HepG2 (cell line): Measurements from ENCODE around the gene AUNIP. TPM values are rescaled to one million over a fixed set of nuclear protein-coding genes. Genes with fewer than 3 reads are reported as not detected.

ENCODE experiments used
- ARNTL ChIP-seq: sonication (generic); formaldehyde crosslinking; IDR thresholded peaks from 2 replicates; pipeline ENCODE4 v1.4.0; 2020; ENCODE audit warnings: mild to moderate bottlenecking, missing genetic modification reagents
- CBX1 ChIP-seq: IDR thresholded peaks from one replicate; pipeline ENCODE4 v1.6.1; 2016; ENCODE audit warnings: antibody characterized with exemption, low read depth
- FOXC1 ChIP-seq: sonication (generic); formaldehyde crosslinking; IDR thresholded peaks from 2 replicates; pipeline ENCODE4 v1.8.0; 2022; ENCODE audit warnings: mild to moderate bottlenecking, missing genetic modification reagents, borderline replicate concordance
- FOXK2 ChIP-seq: fragments of 450-650 bp; IDR thresholded peaks from 2 replicates; pipeline ENCODE4 v1.6.1; 2016
- MED13 ChIP-seq: sonication (generic); formaldehyde crosslinking; IDR thresholded peaks from 2 replicates; pipeline ENCODE4 v1.5.0; 2020; ENCODE audit warnings: missing genetic modification reagents
- REL ChIP-seq: sonication (generic); formaldehyde crosslinking; conservative IDR thresholded peaks from 2 replicates; pipeline ENCODE4 v1.8.0; 2022; ENCODE audit warnings: mild to moderate bottlenecking, missing genetic modification reagents, moderate library complexity
- TARDBP ChIP-seq: sonication (generic); formaldehyde crosslinking; IDR thresholded peaks from 2 replicates; pipeline ENCODE4 v1.8.0; 2022; ENCODE audit warnings: mild to moderate bottlenecking, missing genetic modification reagents
- TCF12 ChIP-seq, 2 experiments: fragments of 450-650 bp in 1 of 2; sonication (generic) in 1 of 2; formaldehyde crosslinking in 1 of 2; IDR thresholded peaks; 2 replicates each; pipeline versions ENCODE4 v1.6.1 to v1.8.0; 2017 to 2022; ENCODE audit warnings: antibody characterized with exemption in 1 of 2, mild to moderate bottlenecking in 1 of 2, missing genetic modification reagents in 1 of 2, moderate library complexity in 1 of 2
- TCF7L2 ChIP-seq: IDR thresholded peaks from 2 replicates; pipeline ENCODE4 v1.6.1; 2011; ENCODE audit warnings: mild to moderate bottlenecking, low read depth, low read length, moderate library complexity
- WIZ ChIP-seq: sonication (generic); formaldehyde crosslinking; IDR thresholded peaks from 2 replicates; pipeline ENCODE4 v1.5.1; 2020; ENCODE audit warnings: mild to moderate bottlenecking, missing genetic modification reagents
- ZFP36L1 ChIP-seq: sonication (generic); formaldehyde crosslinking; IDR thresholded peaks from 2 replicates; pipeline ENCODE4 v1.8.0; 2022; ENCODE audit warnings: mild to moderate bottlenecking, missing genetic modification reagents, moderate library complexity
- ZFY ChIP-seq: sonication (generic); formaldehyde crosslinking; IDR thresholded peaks from 2 replicates; pipeline ENCODE4 v1.4.0; 2020; ENCODE audit warnings: missing genetic modification reagents
- ZMYM4 ChIP-seq: sonication (generic); formaldehyde crosslinking; IDR thresholded peaks from 2 replicates; pipeline ENCODE4 v1.8.1; 2023; ENCODE audit warnings: mild to moderate bottlenecking, missing genetic modification reagents
- ZNF329 ChIP-seq: sonication (generic); formaldehyde crosslinking; IDR thresholded peaks from 2 replicates; pipeline ENCODE4 v1.9.0; 2021; ENCODE audit warnings: low read depth, mild to moderate bottlenecking, missing genetic modification reagents
- ZNF335 ChIP-seq: sonication (generic); formaldehyde crosslinking; IDR thresholded peaks from 2 replicates; pipeline ENCODE4 v1.4.0; 2020; ENCODE audit warnings: missing genetic modification reagents
- ZNF33B ChIP-seq: sonication (generic); formaldehyde crosslinking; IDR thresholded peaks from 2 replicates; pipeline ENCODE4 v1.5.1; 2020; ENCODE audit warnings: mild to moderate bottlenecking, missing genetic modification reagents
- ZNF570 ChIP-seq: sonication (generic); formaldehyde crosslinking; IDR thresholded peaks from 2 replicates; pipeline ENCODE4 v1.4.0; 2020; ENCODE audit warnings: mild to moderate bottlenecking, missing genetic modification reagents, borderline replicate concordance
- ZNF589 ChIP-seq: sonication (generic); formaldehyde crosslinking; conservative IDR thresholded peaks from 2 replicates; pipeline ENCODE4 v1.8.0; 2022; ENCODE audit warnings: mild to moderate bottlenecking, moderate library complexity, missing genetic modification reagents
- ZNF615 ChIP-seq: sonication (generic); formaldehyde crosslinking; IDR thresholded peaks from 2 replicates; pipeline ENCODE4 v1.5.0; 2020; ENCODE audit warnings: mild to moderate bottlenecking, missing genetic modification reagents, borderline replicate concordance
- ZNF713 ChIP-seq: sonication (generic); formaldehyde crosslinking; IDR thresholded peaks from 2 replicates; pipeline ENCODE4 v1.4.0; 2020; ENCODE audit warnings: mild to moderate bottlenecking, missing genetic modification reagents
- polyA plus RNA-seq, 8 experiments: library from polyadenylated mRNA; depleted of rRNA in 3 of 8; stranded (reverse) in 7 of 8; unstranded in 1 of 8; fragments of >200 nt; fragmentation: Illumina TruSeq in 4 of 8; extraction: Trizol in 4 of 8; gene quantifications; 2 replicates each; pipeline versions ENCODE4 v1.2.1 to v1.2.3, GENCODE V29; 2011 to 2016; ENCODE audit warnings: low read depth in 4 of 8, missing spikeins in 1 of 8, mixed read lengths in 1 of 8; ENCODE audit not compliant: insufficient read depth in 1 of 8
- total RNA-seq, 5 experiments: library from RNA; depleted of rRNA; stranded (reverse); fragments of >200 nt; fragmentation: Illumina TruSeq; extraction: Trizol; gene quantifications; 2 replicates each; pipeline ENCODE4 v1.2.3, GENCODE V29; 2016; ENCODE audit warnings: low read depth in 1 of 5
- TF ChIP-seq, protein P1 (sequence below): sonication (generic); formaldehyde crosslinking; IDR thresholded peaks from 2 replicates; pipeline ENCODE4 v1.8.1; 2023; ENCODE audit warnings: missing genetic modification reagents, mild to moderate bottlenecking, borderline replicate concordance
- TF ChIP-seq, protein P2 (sequence below): sonication (generic); formaldehyde crosslinking; IDR thresholded peaks from 2 replicates; pipeline ENCODE4 v1.4.0; 2020; ENCODE audit warnings: mild to moderate bottlenecking, missing genetic modification reagents

AUNIP gene
- total and polyA plus RNA-seq, 2 of the 13 experiments (the other 11 are each of a cell fraction or from before 2014, with no cell fraction given): 3.8 to 12.3 TPM

DNA sequence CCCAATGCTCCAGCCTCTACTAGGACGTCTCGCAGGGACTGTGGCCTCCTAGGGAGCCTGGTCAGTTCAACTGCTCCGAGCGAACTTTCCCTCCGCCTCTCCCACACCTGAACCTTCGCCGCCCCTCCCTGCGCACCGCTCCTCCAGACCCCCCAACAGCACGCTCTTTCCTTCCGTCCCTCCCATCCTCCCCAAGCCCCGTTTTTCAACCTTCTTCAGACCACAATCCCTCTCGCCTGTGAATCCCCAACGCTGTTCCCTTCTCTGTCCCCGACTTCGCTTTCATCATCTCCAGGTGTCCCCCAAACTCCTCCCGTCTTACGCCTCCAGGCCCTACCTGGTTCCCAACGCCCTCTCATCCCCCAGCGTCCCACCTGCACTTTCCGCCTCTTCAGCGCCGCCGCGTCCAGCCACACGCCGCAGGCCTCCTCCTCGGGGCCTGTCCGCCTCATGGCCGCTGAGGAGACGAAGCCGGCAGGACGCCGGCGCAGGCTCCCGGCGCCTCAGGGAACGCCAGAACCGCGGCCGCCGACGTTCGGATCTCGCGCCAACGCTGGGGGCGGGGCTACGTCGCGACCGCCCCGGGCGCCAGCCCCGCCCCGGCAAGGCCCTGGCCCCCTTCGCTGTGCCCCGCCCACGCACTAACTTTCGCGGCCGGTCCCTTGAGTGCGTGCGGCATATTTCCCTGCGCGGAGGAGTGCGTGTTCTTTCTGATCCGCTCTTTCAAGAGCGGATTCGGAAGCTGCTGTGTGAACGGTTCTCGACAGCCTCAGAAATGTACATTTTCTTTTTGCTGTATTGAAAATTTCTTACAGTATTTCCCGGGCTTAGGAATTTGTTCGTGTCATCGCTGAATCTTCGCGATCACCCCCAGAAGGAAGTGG is at the start of gene AUNIP (continued):
- TF ChIP-seq MED13 (CRISPR knock-in tag) (peak; percentile 22; the same call in 1 of the 2 replicates), FOXC1 (0 out of 2 replicates have a peak, but pooled peaks have one; percentile 14), ZNF329 (CRISPR knock-in tag) (no peak), ZMYM4 (CRISPR knock-in tag) (peak; percentile 68), ZFY (CRISPR knock-in tag) (peak; percentile 90), ZFP36L1 (CRISPR knock-in tag) (no peak), ARNTL (CRISPR knock-in tag) (0 out of 2 replicates have a peak, but pooled peaks have one; percentile 53), TCF7L2 (no peak), CBX1 (peak; percentile 25), TARDBP (CRISPR knock-in tag) (peak; percentile 90), REL (CRISPR knock-in tag) (peak; percentile 85), ZNF589 (CRISPR knock-in tag) (peak; percentile 91), ZNF335 (no peak), WIZ (CRISPR knock-in tag) (no peak), FOXK2 (no peak), ZNF615 (CRISPR knock-in tag) (no peak), TCF12 (IDR thresholded peaks at IDR 0.05) (no peak), TCF12 (CRISPR knock-in tag; IDR thresholded peaks at IDR 0.05) (0 out of 2 replicates have a peak, but pooled peaks have one; percentile 29), ZNF33B (no peak; the same call in 1 of the 2 replicates), ZNF570 (CRISPR knock-in tag) (no peak), ZNF713 (CRISPR knock-in tag) (no peak)
- TF ChIP-seq, protein P1, sequence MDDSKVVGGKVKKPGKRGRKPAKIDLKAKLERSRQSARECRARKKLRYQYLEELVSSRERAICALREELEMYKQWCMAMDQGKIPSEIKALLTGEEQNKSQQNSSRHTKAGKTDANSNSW (CRISPR knock-in tag): no peak
- TF ChIP-seq, protein P2, sequence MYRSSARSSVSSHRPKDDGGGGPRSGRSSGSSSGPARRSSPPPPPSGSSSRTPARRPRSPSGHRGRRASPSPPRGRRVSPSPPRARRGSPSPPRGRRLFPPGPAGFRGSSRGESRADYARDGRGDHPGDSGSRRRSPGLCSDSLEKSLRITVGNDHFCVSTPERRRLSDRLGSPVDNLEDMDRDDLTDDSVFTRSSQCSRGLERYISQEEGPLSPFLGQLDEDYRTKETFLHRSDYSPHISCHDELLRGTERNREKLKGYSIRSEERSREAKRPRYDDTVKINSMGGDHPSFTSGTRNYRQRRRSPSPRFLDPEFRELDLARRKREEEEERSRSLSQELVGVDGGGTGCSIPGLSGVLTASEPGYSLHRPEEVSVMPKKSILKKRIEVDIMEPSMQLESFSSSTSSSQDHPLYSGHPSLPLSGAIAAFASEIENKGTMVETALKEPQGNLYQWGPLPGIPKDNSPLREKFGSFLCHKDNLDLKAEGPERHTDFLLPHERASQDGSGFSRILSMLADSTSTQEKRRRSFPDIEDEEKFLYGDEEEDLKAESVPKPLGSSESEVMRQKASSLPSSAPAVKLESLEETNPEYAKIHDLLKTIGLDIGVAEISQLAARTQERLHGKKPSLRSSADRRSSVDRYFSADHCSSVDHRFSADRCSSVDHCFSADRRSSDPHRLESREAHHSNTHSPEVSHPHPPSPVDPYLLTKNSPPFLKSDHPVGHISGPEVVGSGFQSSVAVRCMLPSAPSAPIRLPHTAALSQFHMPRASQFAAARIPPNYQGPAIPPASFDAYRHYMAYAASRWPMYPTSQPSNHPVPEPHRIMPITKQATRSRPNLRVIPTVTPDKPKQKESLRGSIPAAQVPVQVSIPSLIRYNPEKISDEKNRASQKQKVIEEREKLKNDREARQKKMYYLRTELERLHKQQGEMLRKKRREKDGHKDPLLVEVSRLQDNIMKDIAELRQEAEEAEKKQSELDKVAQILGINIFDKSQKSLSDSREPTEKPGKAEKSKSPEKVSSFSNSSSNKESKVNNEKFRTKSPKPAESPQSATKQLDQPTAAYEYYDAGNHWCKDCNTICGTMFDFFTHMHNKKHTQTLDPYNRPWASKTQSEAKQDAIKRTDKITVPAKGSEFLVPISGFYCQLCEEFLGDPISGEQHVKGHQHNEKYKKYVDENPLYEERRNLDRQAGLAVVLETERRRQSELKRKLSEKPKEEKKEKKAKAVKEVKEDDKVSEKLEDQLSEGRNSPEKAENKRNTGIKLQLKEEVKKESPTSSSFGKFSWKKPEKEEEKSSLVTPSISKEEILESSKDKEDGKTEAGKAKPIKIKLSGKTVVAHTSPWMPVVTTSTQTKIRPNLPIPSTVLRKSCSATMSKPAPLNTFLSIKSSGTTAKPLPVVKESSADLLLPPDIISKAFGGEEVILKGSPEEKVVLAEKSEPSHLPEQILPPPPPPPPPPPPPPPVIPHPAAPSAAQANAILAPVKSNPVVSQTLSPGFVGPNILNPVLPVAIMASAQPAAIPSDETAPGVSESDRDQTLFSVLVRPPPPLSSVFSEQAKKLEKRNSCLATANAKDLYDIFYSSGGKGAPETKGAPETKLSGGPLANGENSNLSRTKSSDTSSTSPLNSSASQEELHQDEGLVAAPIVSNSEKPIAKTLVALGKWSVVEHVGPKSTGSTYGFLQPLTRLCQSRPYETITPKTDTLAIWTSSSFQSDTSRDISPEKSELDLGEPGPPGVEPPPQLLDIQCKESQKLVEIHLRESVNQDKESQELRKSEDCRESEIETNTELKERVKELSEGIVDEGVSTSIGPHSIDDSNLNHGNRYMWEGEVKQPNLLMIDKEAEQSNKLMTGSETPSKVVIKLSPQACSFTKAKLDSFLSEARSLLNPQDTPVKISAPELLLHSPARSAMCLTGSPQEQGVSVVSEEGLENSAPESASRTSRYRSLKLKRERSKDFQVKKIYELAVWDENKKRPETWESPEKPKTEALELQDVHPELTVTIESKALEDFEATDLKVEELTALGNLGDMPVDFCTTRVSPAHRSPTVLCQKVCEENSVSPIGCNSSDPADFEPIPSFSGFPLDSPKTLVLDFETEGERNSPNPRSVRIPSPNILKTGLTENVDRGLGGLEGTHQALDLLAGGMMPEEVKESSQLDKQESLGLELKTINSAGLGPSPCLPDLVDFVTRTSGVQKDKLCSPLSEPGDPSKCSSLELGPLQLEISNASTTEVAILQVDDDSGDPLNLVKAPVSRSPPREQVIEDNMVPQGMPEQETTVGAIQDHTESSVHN: 0 out of 2 replicates have a peak, but pooled peaks have one; percentile 33
